HCT116 (cell line): ENCODE data around the gene SF3B1. TPM values are rescaled to one million over a fixed set of nuclear protein-coding genes. Genes with fewer than 3 reads are reported as not detected.

Experiments used
- ATAC-seq: fragments of 200-7000 bp; cut with Tn5 transposase; 2 replicates; pipeline ENCODE4 v1.9.1; 2020; ENCODE audit warnings: mild to moderate bottlenecking, moderate library complexity
- BruUV-seq: library from RNA; stranded (reverse); fragments of 400-500 nt; replicated peaks from 2 replicates; lab custom pipeline; 2021; lab: Mats Ljungman, UMichigan
- CTCF ChIA-PET: fragments of 300-600 bp; sonication (Branson Sonifier 250); formaldehyde crosslinking; loops from one replicate; lab custom pipeline; 2021; ENCODE audit warnings: antibody characterized with exemption; lab: Charles Lee
- POLR2A ChIA-PET: fragments of 300-600, 350-600 bp; sonication (Branson Sonifier 250); formaldehyde crosslinking; loops from one replicate; lab custom pipeline; 2021; ENCODE audit warnings: antibody characterized with exemption; lab: Charles Lee
- RAD21 ChIA-PET, 2 experiments: fragments of 300-600 bp; sonication (Branson Sonifier 250); formaldehyde crosslinking; loops; one replicate each; lab custom pipeline; 2023; ENCODE audit warnings: low total read pairs in 2 of 2; ENCODE audit not compliant: uncharacterized antibody in 2 of 2, unreplicated experiment in 2 of 2, low non-redundant PET in 1 of 2; lab: Charles Lee
- DNase-seq: peaks from one replicate; pipeline ENCODE4 v3.0.0-alpha.2; 2010; ENCODE audit warnings: low read depth, low spot score
- H2AFZ ChIP-seq: fragments of 200-600 bp; shearing (Covaris generic), sonication (generic); 2 replicates; pipeline ENCODE4 v1.6.1; 2017; ENCODE audit warnings: low read depth, mixed run types, mixed read lengths, antibody characterized with exemption, low read length; ENCODE audit not compliant: poor library complexity, severe bottlenecking
- H3K27ac ChIP-seq: 2 replicates; pipeline ENCODE4 v1.5.1; 2012; ENCODE audit warnings: low read depth, low read length
- H3K27me3 ChIP-seq: fragments of 200-600 bp; sonication (generic); 2 replicates; pipeline ENCODE4 v1.6.1; 2016; ENCODE audit warnings: mixed run types, low read length, mixed read lengths; ENCODE audit not compliant: insufficient read depth
- H3K36me3 ChIP-seq, 2 experiments: fragments of 200-500 bp in 1 of 2; fragments of 200-600 bp in 1 of 2; sonication (Bioruptor generic) in 1 of 2; sonication (generic) in 1 of 2; 2 replicates each; pipeline versions ENCODE4 v1.5.1 to v1.6.1; 2014 to 2016; ENCODE audit warnings: low read length in 2 of 2, inconsistent platforms in 1 of 2, mixed read lengths in 1 of 2, mixed run types in 1 of 2; ENCODE audit not compliant: insufficient read depth in 2 of 2, control insufficient read depth in 1 of 2
- H3K4me1 ChIP-seq, 2 experiments: fragments of 200-600 bp in 1 of 2; sonication (generic) in 1 of 2; 2 replicates each; pipeline versions ENCODE4 v1.5.1 to v1.6.1; 2012 to 2017; ENCODE audit warnings: low read length in 2 of 2, inconsistent platforms in 1 of 2, mild to moderate bottlenecking in 1 of 2, mixed read lengths in 1 of 2, mixed run types in 1 of 2, moderate library complexity in 1 of 2; ENCODE audit not compliant: insufficient read depth in 2 of 2, control insufficient read depth in 1 of 2
- H3K4me2 ChIP-seq: fragments of 200-600 bp; sonication (generic); 2 replicates; pipeline ENCODE4 v1.6.1; 2017; ENCODE audit warnings: mixed run types, low read length, mixed read lengths
- H3K4me3 ChIP-seq, 2 experiments: fragments of 200-600 bp in 1 of 2; sonication (generic) in 1 of 2; replicated peaks in 1 of 2; 2 replicates each; pipeline ENCODE4 v1.5.1; 2011 to 2016; ENCODE audit warnings: low read length in 2 of 2, control low read depth in 1 of 2, low read depth in 1 of 2, mild to moderate bottlenecking in 1 of 2, mixed read lengths in 1 of 2, mixed run types in 1 of 2
- H3K79me2 ChIP-seq: fragments of 200-600 bp; sonication (generic); 2 replicates; pipeline ENCODE4 v1.6.1; 2017; ENCODE audit warnings: mild to moderate bottlenecking, mixed run types, low read length, moderate library complexity, mixed read lengths; ENCODE audit not compliant: insufficient read depth
- H3K9ac ChIP-seq: fragments of 200-600 bp; sonication (generic); 2 replicates; pipeline ENCODE4 v1.6.1; 2016; ENCODE audit warnings: low read length, mixed read lengths
- H3K9me2 ChIP-seq: fragments of 200-600 bp; sonication (generic), shearing (Covaris generic); 2 replicates; pipeline ENCODE4 v1.6.1; 2017; ENCODE audit warnings: mixed run types, mild to moderate bottlenecking, moderate library complexity; ENCODE audit not compliant: insufficient read depth
- H3K9me3 ChIP-seq, 2 experiments: fragments of 200-500 bp in 1 of 2; fragments of 200-600 bp in 1 of 2; sonication (Bioruptor generic) in 1 of 2; sonication (generic) in 1 of 2; 2 replicates each; pipeline ENCODE4 v1.6.1; 2014 to 2017; ENCODE audit warnings: low read length in 2 of 2, mixed read lengths in 2 of 2, inconsistent platforms in 1 of 2, low read depth in 1 of 2, mild to moderate bottlenecking in 1 of 2, mixed run types in 1 of 2, moderate library complexity in 1 of 2; ENCODE audit not compliant: control insufficient read depth in 1 of 2, insufficient read depth in 1 of 2
- H4K20me1 ChIP-seq: fragments of 200-600 bp; sonication (generic), shearing (Covaris generic); 2 replicates; pipeline ENCODE4 v1.6.1; 2017; ENCODE audit warnings: mixed run types, mild to moderate bottlenecking, moderate library complexity; ENCODE audit not compliant: insufficient read depth
- ATF3 ChIP-seq: IDR thresholded peaks from 2 replicates; pipeline ENCODE4 v1.6.1; 2012
- EGR1 ChIP-seq: IDR thresholded peaks from 2 replicates; pipeline ENCODE4 v1.6.1; 2012; ENCODE audit warnings: low read depth
- ELF1 ChIP-seq: IDR thresholded peaks from 2 replicates; pipeline ENCODE4 v1.6.1; 2012; ENCODE audit warnings: low read depth, borderline replicate concordance
- EZH2phosphoT487 ChIP-seq: fragments of 200-600 bp; IDR thresholded peaks from 2 replicates; pipeline ENCODE4 v1.6.1; 2018; ENCODE audit warnings: antibody characterized with exemption, borderline replicate concordance
- JUND ChIP-seq: IDR thresholded peaks from 2 replicates; pipeline ENCODE4 v1.6.1; 2012
- POLR2AphosphoS5 ChIP-seq: IDR thresholded peaks from 2 replicates; pipeline ENCODE4 v1.6.1; 2011; ENCODE audit warnings: mild to moderate bottlenecking, low read depth, low read length, moderate library complexity
- RAD21 ChIP-seq: IDR thresholded peaks from 2 replicates; pipeline ENCODE4 v1.6.1; 2012; ENCODE audit warnings: low read depth, mild to moderate bottlenecking
- SIN3A ChIP-seq: IDR thresholded peaks from 2 replicates; pipeline ENCODE4 v1.6.1; 2012; ENCODE audit warnings: low read depth
- SRF ChIP-seq: IDR thresholded peaks from 2 replicates; pipeline ENCODE4 v1.6.1; 2012; ENCODE audit warnings: low read depth
- TCF7L2 ChIP-seq: IDR thresholded peaks from 2 replicates; pipeline ENCODE4 v1.7.0; 2011; ENCODE audit warnings: borderline replicate concordance, inconsistent platforms; ENCODE audit not compliant: insufficient read depth, insufficient read length; ENCODE audit errors: extremely low read depth
- YY1 ChIP-seq: IDR thresholded peaks from 2 replicates; pipeline ENCODE4 v1.6.1; 2011; ENCODE audit warnings: low read length, low read depth, moderate library complexity, mild to moderate bottlenecking; ENCODE audit not compliant: insufficient replicate concordance; ENCODE audit errors: extremely low read depth
- ZBTB33 ChIP-seq: IDR thresholded peaks from 2 replicates; pipeline ENCODE4 v1.6.1; 2011; ENCODE audit warnings: mild to moderate bottlenecking, low read length, moderate library complexity; ENCODE audit not compliant: insufficient replicate concordance; ENCODE audit errors: extremely low read depth
- ZNF274 ChIP-seq: fragments of 200-500 bp; sonication (Bioruptor generic); IDR thresholded peaks from 2 replicates; pipeline ENCODE4 v1.6.1; 2014; ENCODE audit warnings: mild to moderate bottlenecking, low read depth, low read length, inconsistent platforms
- intact Hi-C: fragments of 100-400 bp; cut with micrococcal nuclease; formaldehyde crosslinking; loops from 2 replicates; pipeline ENCODE4 v1.10.0; 2022
- total RNA-seq: library from RNA; stranded (reverse); gene quantifications from one replicate; pipeline ENCODE4 v1.2.1, GENCODE V29; 2021; ENCODE audit not compliant: unreplicated experiment

SF3B1 gene
- total RNA-seq, 1 experiment from 2014 or later, result 282 TPM

GRCh38 chr2:197387179-197387578 lies 47.6 kb downstream of the SF3B1 start:
- Histone ChIP-seq H3K4me2 (no peak overlapping the region), H3K36me3 (peaks cover 9 to 14% of the 10 kb centered on the region in 2 experiments; a peak in 3 of 4 replicates), H3K4me1 (no peaks in the 10 kb centered on the region), H3K9me3 (no peaks in the 10 kb centered on the region), H3K79me2 (no peaks in the 10 kb centered on the region), H3K27ac (no peak overlapping the region), H3K9ac (no peak overlapping the region)
- ChIA-PET RAD21 (no interaction called here), POLR2A (no interaction called here), CTCF (no interaction called here)
- DNase-seq, result no peak
- BruUV-seq, result no TSS peak
- intact Hi-C loops, result loop anchor here (5.0 to 10.0 kb wide), 2 partner anchors 390 to 1092 kb away; no protein-coding TSS in a partner anchor
- TF ChIP-seq ATF3 (no peak), EGR1 (no peak), TCF7L2 (no peak), ZNF274 (no peak), RAD21 (no peak), JUND (no peak), EZH2phosphoT487 (no peak), POLR2AphosphoS5 (no peak), YY1 (no peak), SRF (no peak), ZBTB33 (no peak), ELF1 (no peak), SIN3A (no peak)
- TF ChIP-seq, all 23 proteins: peak for 0
- Histone ChIP-seq H3K27me3 (no peaks in the 10 kb centered on the region), H2AFZ (no peak overlapping the region), H3K4me3 (no peak overlapping the region), H4K20me1 (no peaks in the 10 kb centered on the region), H3K9me2 (no peaks in the 10 kb centered on the region)
- ATAC-seq, result no peak
